Endothelial cell (in vitro differentiated cells): ENCODE data around the gene ASMTL. TPM values are rescaled to one million over a fixed set of nuclear protein-coding genes. Genes with fewer than 3 reads are reported as not detected.

Source experiments
- DNase-seq: peaks from one replicate; pipeline ENCODE4 v3.0.0; 2021; ENCODE audit warnings: low spot score
- H3K27ac Mint-ChIP-seq: one replicate; pipeline ENCODE4 v1.8.0; 2021; ENCODE audit warnings: mixed read lengths, inconsistent platforms; ENCODE audit not compliant: unreplicated experiment
- H3K27me3 Mint-ChIP-seq: one replicate; pipeline ENCODE4 v1.8.0; 2021; ENCODE audit warnings: mild to moderate bottlenecking, moderate library complexity, mixed read lengths, inconsistent platforms; ENCODE audit not compliant: unreplicated experiment
- H3K36me3 Mint-ChIP-seq: one replicate; pipeline ENCODE4 v1.8.0; 2021; ENCODE audit warnings: mild to moderate bottlenecking, low read depth, mixed read lengths, inconsistent platforms; ENCODE audit not compliant: unreplicated experiment
- H3K4me1 Mint-ChIP-seq: one replicate; pipeline ENCODE4 v1.8.0; 2021; ENCODE audit warnings: mild to moderate bottlenecking, mixed read lengths, inconsistent platforms; ENCODE audit not compliant: unreplicated experiment
- H3K4me3 Mint-ChIP-seq: one replicate; pipeline ENCODE4 v1.8.0; 2021; ENCODE audit warnings: mild to moderate bottlenecking, mixed read lengths, inconsistent platforms; ENCODE audit not compliant: unreplicated experiment
- H3K9me3 Mint-ChIP-seq: one replicate; pipeline ENCODE4 v1.8.0; 2021; ENCODE audit warnings: mixed read lengths, inconsistent platforms; ENCODE audit not compliant: unreplicated experiment
- long read RNA-seq: library from polyadenylated mRNA; unstranded; transcript quantifications from one replicate; pipeline ENCODE4 v2.0.0, GENCODE V29; 2020; ENCODE audit not compliant: unreplicated experiment
- total RNA-seq: library from RNA; stranded (reverse); fragmentation: NEBNext Ultra II Directional; extraction: Animal tissue kit (Norgen Biotek cat#: 25700); gene quantifications from one replicate; pipeline ENCODE4 v1.2.1, GENCODE V29; 2021; ENCODE audit not compliant: unreplicated experiment
- TF ChIP-seq, protein P1 (sequence below): fragments of 200-600 bp; sonication (generic); IDR thresholded peaks from one replicate; pipeline ENCODE4 v1.5.0; 2021; ENCODE audit warnings: antibody characterized with exemption; ENCODE audit not compliant: unreplicated experiment

Gene ASMTL, protein sequence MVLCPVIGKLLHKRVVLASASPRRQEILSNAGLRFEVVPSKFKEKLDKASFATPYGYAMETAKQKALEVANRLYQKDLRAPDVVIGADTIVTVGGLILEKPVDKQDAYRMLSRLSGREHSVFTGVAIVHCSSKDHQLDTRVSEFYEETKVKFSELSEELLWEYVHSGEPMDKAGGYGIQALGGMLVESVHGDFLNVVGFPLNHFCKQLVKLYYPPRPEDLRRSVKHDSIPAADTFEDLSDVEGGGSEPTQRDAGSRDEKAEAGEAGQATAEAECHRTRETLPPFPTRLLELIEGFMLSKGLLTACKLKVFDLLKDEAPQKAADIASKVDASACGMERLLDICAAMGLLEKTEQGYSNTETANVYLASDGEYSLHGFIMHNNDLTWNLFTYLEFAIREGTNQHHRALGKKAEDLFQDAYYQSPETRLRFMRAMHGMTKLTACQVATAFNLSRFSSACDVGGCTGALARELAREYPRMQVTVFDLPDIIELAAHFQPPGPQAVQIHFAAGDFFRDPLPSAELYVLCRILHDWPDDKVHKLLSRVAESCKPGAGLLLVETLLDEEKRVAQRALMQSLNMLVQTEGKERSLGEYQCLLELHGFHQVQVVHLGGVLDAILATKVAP
- 25.8 TPM for total RNA-seq
- long read RNA-seq, transcript ASMTL-201 (13 exons, 2,027 nt) = major isoform, 28 of 35 reads
- long read RNA-seq, partial matches to known transcripts = 3 of 35 reads
- long read RNA-seq, other reads (novel, unspliced or antisense) = 2 of 35 reads

DNA sequence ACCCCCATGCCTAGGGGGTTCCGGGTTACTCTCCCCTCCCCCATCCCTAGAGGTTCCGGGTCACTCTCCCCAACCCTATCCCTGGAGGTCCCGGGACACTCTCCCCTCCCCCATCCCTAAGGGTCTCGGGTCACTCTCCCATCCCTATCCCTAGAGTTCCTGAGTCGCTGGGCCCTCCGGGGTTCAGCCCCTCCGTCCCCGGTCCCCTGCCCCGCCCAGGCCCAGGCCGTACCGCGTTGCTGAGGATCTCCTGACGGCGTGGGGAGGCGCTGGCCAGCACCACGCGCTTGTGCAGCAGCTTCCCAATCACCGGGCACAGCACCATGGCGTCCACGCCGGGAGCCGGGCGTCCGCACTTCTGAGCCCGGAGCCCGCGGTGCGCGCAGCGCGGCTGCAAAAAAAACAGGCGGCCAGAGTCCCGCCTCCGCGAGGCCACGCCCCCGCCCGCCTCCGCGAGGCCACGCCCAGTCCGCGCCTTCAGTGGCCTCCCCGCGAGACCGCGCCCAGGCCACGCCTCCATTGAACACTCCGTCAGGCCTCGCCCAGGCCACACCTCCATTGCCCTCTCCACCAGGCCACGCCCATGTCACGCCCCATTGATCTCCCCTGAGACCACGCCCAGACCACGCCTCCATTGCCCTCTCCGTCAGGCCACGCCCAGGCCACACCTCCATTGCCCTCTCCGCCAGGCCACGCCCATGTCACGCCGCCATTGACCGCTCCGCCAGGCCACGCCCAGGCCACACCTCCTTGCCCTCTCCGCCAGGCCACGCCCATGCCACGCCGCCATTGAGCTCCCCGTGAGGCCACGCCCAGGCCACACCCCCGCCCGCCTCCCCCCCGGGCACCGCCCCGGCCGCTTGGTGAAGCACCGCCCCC, at the start of gene ASMTL:
TSS of gene ASMTL (minus strand) at position 394 of the 879 bp plus-strand sequence. CDS start at position 325, 69 bp downstream.
- Mint-ChIP-seq H3K27ac (peak within 1 kb of the TSS; percentile 36), H3K4me1 (peaks cover 10% of the 10 kb centered on the region), H3K9me3 (peaks cover 17% of the 10 kb centered on the region), H3K36me3 (peaks cover 24% of the 10 kb centered on the region), H3K4me3 (peak within 1 kb of the TSS; percentile 96), H3K27me3 (peaks cover 13% of the 10 kb centered on the region)
- TF ChIP-seq, protein P1, sequence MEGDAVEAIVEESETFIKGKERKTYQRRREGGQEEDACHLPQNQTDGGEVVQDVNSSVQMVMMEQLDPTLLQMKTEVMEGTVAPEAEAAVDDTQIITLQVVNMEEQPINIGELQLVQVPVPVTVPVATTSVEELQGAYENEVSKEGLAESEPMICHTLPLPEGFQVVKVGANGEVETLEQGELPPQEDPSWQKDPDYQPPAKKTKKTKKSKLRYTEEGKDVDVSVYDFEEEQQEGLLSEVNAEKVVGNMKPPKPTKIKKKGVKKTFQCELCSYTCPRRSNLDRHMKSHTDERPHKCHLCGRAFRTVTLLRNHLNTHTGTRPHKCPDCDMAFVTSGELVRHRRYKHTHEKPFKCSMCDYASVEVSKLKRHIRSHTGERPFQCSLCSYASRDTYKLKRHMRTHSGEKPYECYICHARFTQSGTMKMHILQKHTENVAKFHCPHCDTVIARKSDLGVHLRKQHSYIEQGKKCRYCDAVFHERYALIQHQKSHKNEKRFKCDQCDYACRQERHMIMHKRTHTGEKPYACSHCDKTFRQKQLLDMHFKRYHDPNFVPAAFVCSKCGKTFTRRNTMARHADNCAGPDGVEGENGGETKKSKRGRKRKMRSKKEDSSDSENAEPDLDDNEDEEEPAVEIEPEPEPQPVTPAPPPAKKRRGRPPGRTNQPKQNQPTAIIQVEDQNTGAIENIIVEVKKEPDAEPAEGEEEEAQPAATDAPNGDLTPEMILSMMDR = no peak
- peak; percentile 99 for DNase-seq

DNA sequence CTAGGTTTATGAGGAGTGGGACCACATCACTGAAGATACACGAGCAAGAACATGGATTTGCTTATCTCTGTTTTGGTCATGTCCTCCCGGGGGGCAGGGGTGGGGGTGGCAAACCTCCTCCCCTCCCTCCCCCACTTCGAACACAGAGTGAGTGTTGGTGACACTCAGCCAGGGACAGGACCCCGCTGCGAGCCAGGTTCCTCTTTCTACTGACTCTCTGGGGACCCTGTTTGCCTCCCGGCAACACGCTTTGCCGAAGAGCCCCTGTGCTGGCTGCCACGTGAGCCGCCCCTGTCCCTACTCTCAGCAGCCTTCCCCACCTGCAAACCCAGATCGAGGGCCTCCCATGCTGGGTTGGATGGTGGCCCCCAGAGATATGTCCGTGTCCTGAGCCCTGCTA, 49.5 kb upstream of the ASMTL start:
- Mint-ChIP-seq H3K27me3 (peaks cover 2% of the 10 kb centered on the region), H3K4me3 (no peak overlapping the region), H3K27ac (no peak overlapping the region), H3K4me1 (no peaks in the 10 kb centered on the region), H3K9me3 (peaks cover 4% of the 10 kb centered on the region), H3K36me3 (no peaks in the 10 kb centered on the region)
- DNase-seq = no peak
- TF ChIP-seq, protein P1 = no peak

DNA sequence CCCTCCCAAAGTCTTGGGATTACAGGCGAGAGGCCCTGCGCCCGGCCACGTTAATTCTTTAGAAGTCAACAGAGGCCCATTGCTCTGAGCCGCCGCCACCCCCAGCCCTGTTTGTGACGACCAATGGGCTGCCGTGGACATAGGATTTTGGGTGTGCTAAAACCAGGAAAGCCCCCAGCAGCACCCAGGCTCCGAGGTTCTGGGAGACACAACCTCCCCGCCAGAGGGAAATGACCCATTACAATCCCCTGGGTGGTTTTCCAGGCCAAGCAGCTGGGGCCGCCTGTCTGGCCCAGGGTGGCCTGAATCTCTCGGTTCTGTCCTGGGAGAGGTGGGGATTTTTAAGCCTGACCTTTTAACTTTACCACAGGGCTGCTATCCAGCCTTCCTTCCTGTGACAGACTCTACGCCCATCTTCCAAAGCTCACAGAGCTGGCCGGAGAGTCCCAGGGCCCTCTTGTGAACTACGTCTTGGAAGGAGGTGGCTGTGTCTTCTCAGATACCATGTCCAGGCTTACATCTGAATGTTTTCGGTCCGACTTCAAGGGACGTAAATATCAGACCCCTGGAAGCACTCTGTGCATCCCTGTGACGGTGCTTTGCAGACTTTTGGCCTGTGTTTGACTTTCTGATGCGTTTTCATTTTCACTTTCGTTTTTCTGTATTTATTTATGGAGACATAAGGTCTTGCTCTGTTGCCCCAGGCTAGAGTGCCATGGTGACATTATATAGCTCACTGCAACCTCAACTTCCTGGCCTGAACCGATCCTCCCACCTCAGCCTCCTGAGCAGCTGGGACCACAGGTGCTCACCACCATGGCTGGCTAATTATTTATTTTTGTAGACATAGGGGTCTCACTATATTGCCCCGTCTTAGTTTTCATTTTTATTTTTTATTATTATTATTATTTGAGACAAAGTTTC, 48.3 kb upstream of the ASMTL start:
- Mint-ChIP-seq H3K4me3 (no peak overlapping the region), H3K27me3 (peaks cover 2% of the 10 kb centered on the region), H3K27ac (no peak overlapping the region), H3K36me3 (no peaks in the 10 kb centered on the region), H3K9me3 (peaks cover 4% of the 10 kb centered on the region), H3K4me1 (no peaks in the 10 kb centered on the region)
- TF ChIP-seq, protein P1 = no peak
- DNase-seq = no peak

DNA sequence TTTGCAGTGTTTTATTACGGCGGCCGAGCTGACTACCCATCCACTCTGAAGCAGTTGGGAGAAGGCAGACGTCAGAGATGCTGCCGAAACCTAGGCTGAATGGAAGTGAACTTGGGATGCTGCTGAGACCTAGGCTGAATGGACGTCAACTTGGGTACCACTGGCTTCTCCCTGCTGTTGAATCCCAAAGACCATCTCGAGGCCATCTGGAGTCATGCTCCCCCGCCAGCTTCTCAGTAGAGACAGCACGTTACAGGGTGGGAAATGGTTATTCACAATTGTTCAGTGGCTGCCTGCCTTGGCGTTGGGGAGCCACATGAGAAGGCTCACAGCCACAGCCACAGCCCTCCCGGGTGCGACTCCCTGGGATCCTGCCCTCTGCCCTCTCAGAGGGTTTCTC, 43.4 kb upstream of the ASMTL start:
- Mint-ChIP-seq H3K27ac (no peak overlapping the region), H3K4me3 (no peak overlapping the region), H3K4me1 (no peaks in the 10 kb centered on the region), H3K27me3 (peaks cover 1% of the 10 kb centered on the region), H3K36me3 (peaks cover 6% of the 10 kb centered on the region), H3K9me3 (peaks cover 20% of the 10 kb centered on the region)
- TF ChIP-seq, protein P1 = no peak
- DNase-seq = no peak
